K562 (cell line): Measurements from ENCODE around the gene RYK. TPM values are rescaled to one million over a fixed set of nuclear protein-coding genes. Genes with fewer than 3 reads are reported as not detected.

Source experiments
- CLOCK ChIP-seq: fragments of 250-450 bp; sonication (Bioruptor Pico); IDR thresholded peaks from 2 replicates; pipeline ENCODE4 v1.4.0; 2020; ENCODE audit warnings: mild to moderate bottlenecking, moderate library complexity, borderline replicate concordance
- CXXC5 ChIP-seq: fragments of 250-450 bp; sonication (Bioruptor Pico); IDR thresholded peaks from 2 replicates; pipeline ENCODE4 v1.8.0; 2022; ENCODE audit warnings: inconsistent platforms, mild to moderate bottlenecking, moderate library complexity
- E2F8 ChIP-seq: fragments of 450-650 bp; IDR thresholded peaks from 2 replicates; pipeline ENCODE4 v1.7.1; 2018; ENCODE audit warnings: mild to moderate bottlenecking, low read depth; ENCODE audit not compliant: partially characterized antibody
- EHMT2 ChIP-seq: fragments of 450-650 bp; IDR thresholded peaks from 2 replicates; pipeline ENCODE4 v1.6.1; 2018; ENCODE audit warnings: antibody characterized with exemption
- ETV6 ChIP-seq, 3 experiments: fragments of 150-350 bp in 1 of 3; sonication (generic) in 1 of 3; formaldehyde crosslinking in 1 of 3; IDR thresholded peaks; 2 replicates each; pipeline versions ENCODE4 v1.6.1 to v1.8.0; 2014 to 2022; ENCODE audit warnings: borderline replicate concordance in 2 of 3, low read depth in 2 of 3, antibody characterized with exemption in 1 of 3, low read length in 1 of 3, mild to moderate bottlenecking in 1 of 3, missing genetic modification reagents in 1 of 3
- HCFC1 ChIP-seq: IDR thresholded peaks from 2 replicates; pipeline ENCODE4 v1.6.1; 2012; ENCODE audit warnings: low read depth, low read length, improper control_type of control experiment
- KHSRP ChIP-seq: fragments of 450-650 bp; IDR thresholded peaks from 2 replicates; pipeline ENCODE4 v1.6.1; 2017
- LEF1 ChIP-seq: fragments of 450-650 bp; IDR thresholded peaks from 2 replicates; pipeline ENCODE4 v1.6.1; 2016; ENCODE audit warnings: mild to moderate bottlenecking
- MTA2 ChIP-seq: fragments of 450-650 bp; IDR thresholded peaks from 2 replicates; pipeline ENCODE4 v1.6.1; 2016; ENCODE audit warnings: low read depth
- PCBP2 ChIP-seq: fragments of 200-400 bp; formaldehyde crosslinking; IDR thresholded peaks from 2 replicates; pipeline ENCODE4 v1.6.1; 2018; ENCODE audit warnings: low read length, low read depth, mild to moderate bottlenecking, moderate library complexity; ENCODE audit not compliant: poor library complexity, severe bottlenecking
- SNRNP70 ChIP-seq: fragments of 200-400 bp; formaldehyde crosslinking; optimal IDR thresholded peaks from 2 replicates; pipeline ENCODE3; 2017; ENCODE audit warnings: low read depth, low read length
- THAP12 ChIP-seq: fragments of 250-450 bp; sonication (Bioruptor Pico); IDR thresholded peaks from 2 replicates; pipeline ENCODE4 v1.9.0; 2021; ENCODE audit warnings: mild to moderate bottlenecking, inconsistent platforms
- ZNF551 ChIP-seq: fragments of 250-450 bp; sonication (Bioruptor Pico); IDR thresholded peaks from 2 replicates; pipeline ENCODE4 v1.5.0; 2021; ENCODE audit warnings: mild to moderate bottlenecking, moderate library complexity
- ZNF764 ChIP-seq: fragments of 250-450 bp; sonication (Bioruptor Pico); IDR thresholded peaks from 2 replicates; pipeline ENCODE4 v1.4.0; 2020; ENCODE audit warnings: low read depth, mild to moderate bottlenecking, moderate library complexity
- ZNF766 ChIP-seq: fragments of 200-800 bp; sonication (Bioruptor generic); conservative IDR thresholded peaks from 2 replicates; pipeline ENCODE4 v1.6.1; 2016; ENCODE audit warnings: missing genetic modification characterization, missing compliant biosample characterization
- ZNF785 ChIP-seq: fragments of 250-450 bp; sonication (Bioruptor Pico); IDR thresholded peaks from 2 replicates; pipeline ENCODE4 v1.4.0; 2020; ENCODE audit warnings: mild to moderate bottlenecking
- polyA plus RNA-seq, 8 experiments: library from polyadenylated mRNA; depleted of rRNA in 4 of 8; stranded (reverse) in 5 of 8; unstranded in 3 of 8; fragments of >200 nt; fragmentation: Nextera tagmentation in 2 of 8; fragmentation: Illumina TruSeq in 1 of 8; extraction: Ambion mirVana in 2 of 8; extraction: Trizol in 1 of 8; gene quantifications; 2 replicates each; pipeline versions ENCODE4 v1.2.1 to v1.2.3, GENCODE V29; 2011 to 2014; ENCODE audit warnings: inconsistent platforms in 1 of 8, missing spikeins in 1 of 8
- total RNA-seq, 7 experiments: library from RNA; depleted of rRNA in 6 of 7; stranded (reverse); fragments of >200 nt in 6 of 7; fragmentation: Illumina TruSeq in 2 of 7; extraction: Trizol in 2 of 7; gene quantifications; 2 replicates each; pipeline versions ENCODE4 v1.2.1 to v1.2.3, GENCODE V29; 2011 to 2021; ENCODE audit warnings: low replicate concordance in 1 of 7
- TF ChIP-seq, protein P1 (sequence below), 2 experiments: fragments of 450-650 bp; IDR thresholded peaks; 2 replicates each; pipeline ENCODE4 v1.6.1; 2016

Gene RYK
- total and polyA plus RNA-seq, 9 of the 15 experiments (the other 6 are each of a cell fraction or from before 2014, with no cell fraction given), result 4.2 to 29.5 (median 16.6) TPM

DNA sequence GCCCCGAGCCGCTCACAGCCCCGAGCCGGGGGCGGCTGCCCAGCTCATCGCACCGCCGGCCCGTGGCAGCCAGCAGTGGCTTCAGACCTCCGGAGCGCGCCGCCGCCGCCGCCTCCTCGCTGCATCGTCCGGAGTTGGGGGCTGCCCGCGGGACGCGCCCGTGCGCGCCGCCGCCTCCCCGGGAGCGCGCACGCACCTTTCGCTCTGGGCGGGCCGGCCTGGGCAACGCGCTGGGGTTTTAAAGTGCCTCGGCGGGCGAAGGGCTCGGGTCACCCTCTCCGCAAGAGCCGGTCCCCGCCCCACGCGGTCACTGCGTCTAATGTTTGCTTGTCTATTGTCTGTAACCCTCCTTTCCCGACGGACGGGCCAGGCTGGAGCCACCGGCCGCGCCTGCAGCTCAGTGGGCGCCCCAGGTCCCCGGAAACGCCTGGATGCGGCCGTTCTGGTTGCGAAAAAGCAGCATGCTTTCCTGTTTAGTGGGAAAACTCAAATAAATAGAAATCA lies at the start of gene RYK (continued):
- TF ChIP-seq HCFC1, result 0 out of 2 replicates have a peak, but pooled peaks have one; percentile 17
- no peak for TF ChIP-seq E2F8
- TF ChIP-seq ETV6 (IDR thresholded peaks at IDR 0.05; ENCODE audit: borderline replicate concordance in 1 of 2, low read depth in 2 of 2, low read length in 1 of 2), result no peak
- TF ChIP-seq ETV6 (CRISPR knock-in tag; IDR thresholded peaks at IDR 0.05; ENCODE audit: borderline replicate concordance), result no peak
- no peak for TF ChIP-seq KHSRP
- peak; percentile 76; the same call in 1 of the 2 replicates for TF ChIP-seq THAP12 (CRISPR knock-in tag)
- TF ChIP-seq PCBP2, result no peak
- TF ChIP-seq, protein P1, sequence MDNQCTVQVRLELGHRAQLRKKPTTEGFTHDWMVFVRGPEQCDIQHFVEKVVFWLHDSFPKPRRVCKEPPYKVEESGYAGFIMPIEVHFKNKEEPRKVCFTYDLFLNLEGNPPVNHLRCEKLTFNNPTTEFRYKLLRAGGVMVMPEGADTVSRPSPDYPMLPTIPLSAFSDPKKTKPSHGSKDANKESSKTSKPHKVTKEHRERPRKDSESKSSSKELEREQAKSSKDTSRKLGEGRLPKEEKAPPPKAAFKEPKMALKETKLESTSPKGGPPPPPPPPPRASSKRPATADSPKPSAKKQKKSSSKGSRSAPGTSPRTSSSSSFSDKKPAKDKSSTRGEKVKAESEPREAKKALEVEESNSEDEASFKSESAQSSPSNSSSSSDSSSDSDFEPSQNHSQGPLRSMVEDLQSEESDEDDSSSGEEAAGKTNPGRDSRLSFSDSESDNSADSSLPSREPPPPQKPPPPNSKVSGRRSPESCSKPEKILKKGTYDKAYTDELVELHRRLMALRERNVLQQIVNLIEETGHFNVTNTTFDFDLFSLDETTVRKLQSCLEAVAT (IDR thresholded peaks at IDR 0.05), result no peak
- no peak for TF ChIP-seq LEF1
- TF ChIP-seq ZNF766 (CRISPR knock-in tag), result peak; percentile 75
- no peak for TF ChIP-seq ZNF785 (CRISPR knock-in tag)
- no peak for TF ChIP-seq SNRNP70
- no peak for TF ChIP-seq EHMT2
- TF ChIP-seq CLOCK (CRISPR knock-in tag), result no peak
- no peak for TF ChIP-seq ZNF764 (CRISPR knock-in tag)
- no peak for TF ChIP-seq MTA2
- peak; percentile 74 for TF ChIP-seq CXXC5
- no peak for TF ChIP-seq ZNF551 (CRISPR knock-in tag)
